HepG2 (cell line): ENCODE data around the gene RMRP. TPM values are rescaled to one million over a fixed set of nuclear protein-coding genes. Genes with fewer than 3 reads are reported as not detected.
A peak's percentile ranks its signal among the peaks of the same experiment; 100 is the strongest.

Source experiments
- ATF1 ChIP-seq: IDR thresholded peaks from 2 replicates; pipeline ENCODE4 v1.6.1; 2016; ENCODE audit warnings: mild to moderate bottlenecking, control low read depth
- DNMT1 ChIP-seq: sonication (generic); formaldehyde crosslinking; IDR thresholded peaks from 2 replicates; pipeline ENCODE4 v1.5.1; 2020; ENCODE audit warnings: mild to moderate bottlenecking, missing genetic modification reagents
- GPN1 ChIP-seq: sonication (generic); formaldehyde crosslinking; IDR thresholded peaks from 2 replicates; pipeline ENCODE4 v1.5.1; 2020; ENCODE audit warnings: missing genetic modification reagents, borderline replicate concordance
- HOXD1 ChIP-seq: sonication (generic); formaldehyde crosslinking; IDR thresholded peaks from 2 replicates; pipeline ENCODE4 v1.5.0; 2020; ENCODE audit warnings: missing genetic modification reagents
- JUNB ChIP-seq: sonication (generic); formaldehyde crosslinking; IDR thresholded peaks from 2 replicates; pipeline ENCODE4 v1.8.0; 2022; ENCODE audit warnings: missing genetic modification reagents, mild to moderate bottlenecking, borderline replicate concordance
- MLLT10 ChIP-seq: sonication (generic); formaldehyde crosslinking; IDR thresholded peaks from 2 replicates; pipeline ENCODE4 v1.4.0; 2020; ENCODE audit warnings: missing genetic modification reagents
- MXD4 ChIP-seq: IDR thresholded peaks from 2 replicates; pipeline ENCODE4 v1.6.1; 2016; ENCODE audit warnings: mild to moderate bottlenecking, missing biosample characterization, missing genetic modification reagents
- REPIN1 ChIP-seq: sonication (generic); formaldehyde crosslinking; IDR thresholded peaks from 2 replicates; pipeline ENCODE4 v1.8.0; 2022; ENCODE audit warnings: missing genetic modification reagents, low read depth, mild to moderate bottlenecking, borderline replicate concordance
- SAP130 ChIP-seq: IDR thresholded peaks from 2 replicates; pipeline ENCODE4 v1.6.1; 2016; ENCODE audit warnings: low read depth
- SIN3B ChIP-seq: fragments of 150-350 bp; IDR thresholded peaks from 2 replicates; pipeline ENCODE4 v1.6.1; 2014; ENCODE audit warnings: low read length
- SSRP1 ChIP-seq: IDR thresholded peaks from 2 replicates; pipeline ENCODE4 v1.6.1; 2016; ENCODE audit warnings: control low read depth
- ZBTB20 ChIP-seq: sonication (generic); formaldehyde crosslinking; IDR thresholded peaks from 2 replicates; pipeline ENCODE4 v1.8.1; 2023; ENCODE audit warnings: missing genetic modification reagents, low read depth, mild to moderate bottlenecking, borderline replicate concordance
- ZFAT ChIP-seq: sonication (generic); formaldehyde crosslinking; conservative IDR thresholded peaks from 2 replicates; pipeline ENCODE4 v1.8.1; 2023; ENCODE audit warnings: missing genetic modification reagents, inconsistent platforms
- ZMAT3 ChIP-seq: sonication (generic); formaldehyde crosslinking; conservative IDR thresholded peaks from 2 replicates; pipeline ENCODE4 v1.7.0; 2021; ENCODE audit warnings: missing genetic modification reagents
- ZMYM3 ChIP-seq: sonication (generic); formaldehyde crosslinking; IDR thresholded peaks from 2 replicates; pipeline ENCODE4 v1.5.1; 2020; ENCODE audit warnings: mild to moderate bottlenecking, missing genetic modification reagents
- ZNF296 ChIP-seq: sonication (generic); formaldehyde crosslinking; conservative IDR thresholded peaks from 2 replicates; pipeline ENCODE4 v1.5.0; 2020; ENCODE audit warnings: mild to moderate bottlenecking, missing genetic modification reagents
- ZNF33A ChIP-seq: sonication (generic); formaldehyde crosslinking; IDR thresholded peaks from 2 replicates; pipeline ENCODE4 v1.5.1; 2020; ENCODE audit warnings: missing genetic modification reagents, mild to moderate bottlenecking, moderate library complexity, borderline replicate concordance
- ZNF543 ChIP-seq: sonication (generic); formaldehyde crosslinking; IDR thresholded peaks from 2 replicates; pipeline ENCODE4 v1.4.0; 2020; ENCODE audit warnings: mild to moderate bottlenecking, missing genetic modification reagents
- ZNF549 ChIP-seq: sonication (generic); formaldehyde crosslinking; IDR thresholded peaks from 2 replicates; pipeline ENCODE4 v1.5.0; 2020; ENCODE audit warnings: missing genetic modification reagents
- polyA plus RNA-seq, 8 experiments: library from polyadenylated mRNA; depleted of rRNA in 3 of 8; stranded (reverse) in 7 of 8; unstranded in 1 of 8; fragments of >200 nt; fragmentation: Illumina TruSeq in 4 of 8; extraction: Trizol in 4 of 8; gene quantifications; 2 replicates each; pipeline versions ENCODE4 v1.2.1 to v1.2.3, GENCODE V29; 2011 to 2016; ENCODE audit warnings: low read depth in 4 of 8, missing spikeins in 1 of 8, mixed read lengths in 1 of 8; ENCODE audit not compliant: insufficient read depth in 1 of 8
- total RNA-seq, 5 experiments: library from RNA; depleted of rRNA; stranded (reverse); fragments of >200 nt; fragmentation: Illumina TruSeq; extraction: Trizol; gene quantifications; 2 replicates each; pipeline ENCODE4 v1.2.3, GENCODE V29; 2016; ENCODE audit warnings: low read depth in 1 of 5
- TF ChIP-seq, protein P1 (sequence below): sonication (generic); formaldehyde crosslinking; IDR thresholded peaks from 2 replicates; pipeline ENCODE4 v1.4.0; 2020; ENCODE audit warnings: missing genetic modification reagents, mild to moderate bottlenecking, borderline replicate concordance
- TF ChIP-seq, protein P2 (sequence below): sonication (generic); formaldehyde crosslinking; IDR thresholded peaks from 2 replicates; pipeline ENCODE4 v1.4.0; 2020; ENCODE audit warnings: missing genetic modification reagents, borderline replicate concordance
- TF ChIP-seq, protein P3 (sequence below): sonication (generic); formaldehyde crosslinking; IDR thresholded peaks from 2 replicates; pipeline ENCODE4 v1.8.0; 2022; ENCODE audit warnings: missing genetic modification reagents, mild to moderate bottlenecking, borderline replicate concordance
- TF ChIP-seq, protein P4 (sequence below): sonication (generic); formaldehyde crosslinking; IDR thresholded peaks from 2 replicates; pipeline ENCODE4 v1.8.0; 2023; ENCODE audit warnings: mild to moderate bottlenecking, missing genetic modification reagents
- TF ChIP-seq, protein P5 (sequence below): sonication (generic); formaldehyde crosslinking; IDR thresholded peaks from 2 replicates; pipeline ENCODE4 v1.5.0; 2020; ENCODE audit warnings: mild to moderate bottlenecking, missing genetic modification reagents

Gene RMRP
- total and polyA plus RNA-seq, 2 of the 13 experiments (the other 11 are each of a cell fraction or from before 2014, with no cell fraction given) = 51.4 to 4,025 TPM

DNA sequence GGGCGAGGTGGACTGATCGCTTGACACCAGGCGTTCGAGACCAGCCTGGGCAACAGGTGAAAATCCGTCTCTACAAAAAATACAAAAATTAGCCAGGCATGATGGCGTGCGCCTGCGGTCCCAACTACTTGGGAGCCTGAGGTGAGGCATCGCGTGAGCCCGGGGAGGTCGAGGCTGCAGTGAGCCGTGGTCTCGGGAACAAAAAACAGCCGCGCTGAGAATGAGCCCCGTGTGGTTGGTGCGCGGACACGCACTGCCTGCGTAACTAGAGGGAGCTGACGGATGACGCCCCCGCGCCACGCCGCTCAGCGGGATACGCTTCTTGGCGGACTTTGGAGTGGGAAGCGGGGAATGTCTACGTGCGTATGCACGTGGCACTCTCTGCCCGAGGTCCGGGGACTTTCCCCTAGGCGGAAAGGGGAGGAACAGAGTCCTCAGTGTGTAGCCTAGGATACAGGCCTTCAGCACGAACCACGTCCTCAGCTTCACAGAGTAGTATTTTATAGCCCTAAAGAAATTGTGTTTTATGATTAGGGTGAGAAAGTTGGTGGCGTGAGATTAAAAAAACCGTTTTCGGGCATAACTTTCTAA, at the start of gene RMRP (continued):
- TF ChIP-seq, protein P1, sequence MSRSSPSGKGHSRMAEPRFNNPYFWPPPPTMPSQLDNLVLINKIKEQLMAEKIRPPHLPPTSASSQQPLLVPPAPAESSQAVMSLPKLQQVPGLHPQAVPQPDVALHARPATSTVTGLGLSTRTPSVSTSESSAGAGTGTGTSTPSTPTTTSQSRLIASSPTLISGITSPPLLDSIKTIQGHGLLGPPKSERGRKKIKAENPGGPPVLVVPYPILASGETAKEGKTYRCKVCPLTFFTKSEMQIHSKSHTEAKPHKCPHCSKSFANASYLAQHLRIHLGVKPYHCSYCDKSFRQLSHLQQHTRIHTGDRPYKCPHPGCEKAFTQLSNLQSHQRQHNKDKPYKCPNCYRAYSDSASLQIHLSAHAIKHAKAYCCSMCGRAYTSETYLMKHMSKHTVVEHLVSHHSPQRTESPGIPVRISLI (CRISPR knock-in tag) = peak; percentile 61; the same call in 1 of the 2 replicates
- TF ChIP-seq, protein P2, sequence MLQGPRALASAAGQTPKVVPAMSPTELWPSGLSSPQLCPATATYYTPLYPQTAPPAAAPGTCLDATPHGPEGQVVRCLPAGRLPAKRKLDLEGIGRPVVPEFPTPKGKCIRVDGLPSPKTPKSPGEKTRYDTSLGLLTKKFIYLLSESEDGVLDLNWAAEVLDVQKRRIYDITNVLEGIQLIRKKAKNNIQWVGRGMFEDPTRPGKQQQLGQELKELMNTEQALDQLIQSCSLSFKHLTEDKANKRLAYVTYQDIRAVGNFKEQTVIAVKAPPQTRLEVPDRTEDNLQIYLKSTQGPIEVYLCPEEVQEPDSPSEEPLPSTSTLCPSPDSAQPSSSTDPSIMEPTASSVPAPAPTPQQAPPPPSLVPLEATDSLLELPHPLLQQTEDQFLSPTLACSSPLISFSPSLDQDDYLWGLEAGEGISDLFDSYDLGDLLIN (CRISPR knock-in tag) = peak; percentile 99; the same call in 1 of the 2 replicates
- TF ChIP-seq GPN1 (CRISPR knock-in tag) (no peak; the same call in 1 of the 2 replicates), HOXD1 (peak; percentile 95), MXD4 (CRISPR knock-in tag) (peak; percentile 90), ZMYM3 (CRISPR knock-in tag) (peak; percentile 72), JUNB (CRISPR knock-in tag) (peak; percentile 79), REPIN1 (peak; percentile 99), ZNF296 (no peak), ZFAT (CRISPR knock-in tag) (peak; percentile 87; the same call in 1 of the 2 replicates), ZBTB20 (peak; percentile 93), DNMT1 (peak; percentile 91; the same call in 1 of the 2 replicates), ZNF33A (CRISPR knock-in tag) (peak; percentile 58; the same call in 1 of the 2 replicates), ZNF543 (CRISPR knock-in tag) (peak; percentile 80), SAP130 (peak; percentile 98), MLLT10 (CRISPR knock-in tag) (no peak), ZNF549 (CRISPR knock-in tag) (peak; percentile 90; the same call in 1 of the 2 replicates), ATF1 (CRISPR knock-in tag) (peak; percentile 84), SIN3B (no peak), ZMAT3 (CRISPR knock-in tag) (peak; percentile 97), SSRP1 (CRISPR knock-in tag) (peak; percentile 99)
- TF ChIP-seq, protein P3, sequence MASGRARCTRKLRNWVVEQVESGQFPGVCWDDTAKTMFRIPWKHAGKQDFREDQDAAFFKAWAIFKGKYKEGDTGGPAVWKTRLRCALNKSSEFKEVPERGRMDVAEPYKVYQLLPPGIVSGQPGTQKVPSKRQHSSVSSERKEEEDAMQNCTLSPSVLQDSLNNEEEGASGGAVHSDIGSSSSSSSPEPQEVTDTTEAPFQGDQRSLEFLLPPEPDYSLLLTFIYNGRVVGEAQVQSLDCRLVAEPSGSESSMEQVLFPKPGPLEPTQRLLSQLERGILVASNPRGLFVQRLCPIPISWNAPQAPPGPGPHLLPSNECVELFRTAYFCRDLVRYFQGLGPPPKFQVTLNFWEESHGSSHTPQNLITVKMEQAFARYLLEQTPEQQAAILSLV (CRISPR knock-in tag) = peak; percentile 32; the same call in 1 of the 2 replicates
- TF ChIP-seq, protein P4, sequence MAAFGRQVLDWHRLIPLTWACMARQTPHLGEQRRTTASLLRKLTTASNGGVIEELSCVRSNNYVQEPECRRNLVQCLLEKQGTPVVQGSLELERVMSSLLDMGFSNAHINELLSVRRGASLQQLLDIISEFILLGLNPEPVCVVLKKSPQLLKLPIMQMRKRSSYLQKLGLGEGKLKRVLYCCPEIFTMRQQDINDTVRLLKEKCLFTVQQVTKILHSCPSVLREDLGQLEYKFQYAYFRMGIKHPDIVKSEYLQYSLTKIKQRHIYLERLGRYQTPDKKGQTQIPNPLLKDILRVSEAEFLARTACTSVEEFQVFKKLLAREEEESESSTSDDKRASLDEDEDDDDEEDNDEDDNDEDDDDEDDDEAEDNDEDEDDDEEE (CRISPR knock-in tag) = peak; percentile 93; the same call in 1 of the 2 replicates
- TF ChIP-seq, protein P5, sequence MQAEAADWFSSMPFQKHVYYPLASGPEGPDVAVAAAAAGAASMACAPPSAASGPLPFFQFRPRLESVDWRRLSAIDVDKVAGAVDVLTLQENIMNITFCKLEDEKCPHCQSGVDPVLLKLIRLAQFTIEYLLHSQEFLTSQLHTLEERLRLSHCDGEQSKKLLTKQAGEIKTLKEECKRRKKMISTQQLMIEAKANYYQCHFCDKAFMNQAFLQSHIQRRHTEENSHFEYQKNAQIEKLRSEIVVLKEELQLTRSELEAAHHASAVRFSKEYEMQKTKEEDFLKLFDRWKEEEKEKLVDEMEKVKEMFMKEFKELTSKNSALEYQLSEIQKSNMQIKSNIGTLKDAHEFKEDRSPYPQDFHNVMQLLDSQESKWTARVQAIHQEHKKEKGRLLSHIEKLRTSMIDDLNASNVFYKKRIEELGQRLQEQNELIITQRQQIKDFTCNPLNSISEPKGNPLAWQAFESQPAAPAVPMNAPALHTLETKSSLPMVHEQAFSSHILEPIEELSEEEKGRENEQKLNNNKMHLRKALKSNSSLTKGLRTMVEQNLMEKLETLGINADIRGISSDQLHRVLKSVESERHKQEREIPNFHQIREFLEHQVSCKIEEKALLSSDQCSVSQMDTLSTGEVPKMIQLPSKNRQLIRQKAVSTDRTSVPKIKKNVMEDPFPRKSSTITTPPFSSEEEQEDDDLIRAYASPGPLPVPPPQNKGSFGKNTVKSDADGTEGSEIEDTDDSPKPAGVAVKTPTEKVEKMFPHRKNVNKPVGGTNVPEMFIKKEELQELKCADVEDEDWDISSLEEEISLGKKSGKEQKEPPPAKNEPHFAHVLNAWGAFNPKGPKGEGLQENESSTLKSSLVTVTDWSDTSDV (CRISPR knock-in tag) = peak; percentile 94; the same call in 1 of the 2 replicates
